Activated CD8-positive, alpha-beta memory T cell treated with anti-CD3 and anti-CD28 coated beads, Interleukin-2, amount 50 U/mL, for 4 hours (primary cell): Measurements from ENCODE around the gene HCLS1.
"Not testable (repeated sequence)": the region's sequence is repeated elsewhere in the genome, so short reads cannot be mapped to it uniquely, and the experiment has no call there.

Experiments
- DNase-seq: peaks from one replicate; pipeline ENCODE4 v3.0.0-alpha.2; 2020

HCLS1 gene

GRCh38 chr3:121660356-121661171, at the start of gene HCLS1:
Gene HCLS1, minus strand, starts transcription at chr3:121660903. Its CDS starts 2,556 bp downstream, at chr3:121658347.
- peak; percentile 62 for DNase-seq

- no peak for DNase-seq
These were observed 49.6 kb upstream of the HCLS1 start for GRCh38 chr3:121710347-121710746.

GRCh38 chr3:121707531-121708273, 47.0 kb upstream of the HCLS1 start:
- DNase-seq = no peak

GRCh38 chr3:121705541-121705940, 44.8 kb upstream of the HCLS1 start:
- no peak for DNase-seq

- DNase-seq = no peak
These were observed 43.3 kb upstream of the HCLS1 start for GRCh38 chr3:121703973-121704372.

- no peak for DNase-seq
These were observed 38.2 kb upstream of the HCLS1 start for GRCh38 chr3:121698901-121699300.

GRCh38 chr3:121698476-121698875, 37.8 kb upstream of the HCLS1 start:
- no peak for DNase-seq

- no peak for DNase-seq
These were observed 35.5 kb upstream of the HCLS1 start for GRCh38 chr3:121696186-121696585.

- DNase-seq = no peak
These were observed 31.5 kb upstream of the HCLS1 start for GRCh38 chr3:121692010-121692699.

- no peak for DNase-seq
These were observed 30.2 kb upstream of the HCLS1 start for GRCh38 chr3:121690777-121691405.

- DNase-seq = not testable (repeated sequence)
These were observed 28.0 kb upstream of the HCLS1 start for GRCh38 chr3:121688747-121689146.

- no peak for DNase-seq
These were observed 21.1 kb upstream of the HCLS1 start for GRCh38 chr3:121681792-121682191.

GRCh38 chr3:121677141-121677540, 16.4 kb upstream of the HCLS1 start:
- no peak for DNase-seq

- no peak for DNase-seq
These were observed 10.0 kb upstream of the HCLS1 start for GRCh38 chr3:121670676-121671075.

GRCh38 chr3:121667333-121667732, 6.6 kb upstream of the HCLS1 start:
- no peak for DNase-seq

- no peak for DNase-seq
These were observed 4.8 kb upstream of the HCLS1 start for GRCh38 chr3:121665488-121665887.

- DNase-seq = no peak
These were observed 2.6 kb upstream of the HCLS1 start for GRCh38 chr3:121663171-121663847.

- DNase-seq = no peak
These were observed 2.0 kb upstream of the HCLS1 start for GRCh38 chr3:121662742-121663141.

GRCh38 chr3:121661376-121661775, 673 bp upstream of the HCLS1 start:
- no peak for DNase-seq

GRCh38 chr3:121659586-121659985, 1.1 kb downstream of the HCLS1 start:
- DNase-seq = no peak

GRCh38 chr3:121658716-121659435, 1.8 kb downstream of the HCLS1 start:
- no peak for DNase-seq
